Smooth muscle cell (in vitro differentiated cells): ENCODE results near the gene CSMD2. TPM values are rescaled to one million over a fixed set of nuclear protein-coding genes. Genes with fewer than 3 reads are reported as not detected.

Experiments used
- DNase-seq: peaks from one replicate; lab custom pipeline; 2025; ENCODE audit not compliant: unreplicated experiment; lab: John Stamatoyannopoulos, UW
- H2AFZ ChIP-seq: fragments of 200-600 bp; sonication (generic); 2 replicates; pipeline ENCODE4 v1.6.0; 2016; ENCODE audit warnings: antibody characterized with exemption, low read depth, mild to moderate bottlenecking
- H3F3A ChIP-seq: fragments of 200-600 bp; sonication (generic); 2 replicates; pipeline ENCODE4 v1.6.0; 2017; ENCODE audit warnings: antibody characterized with exemption, low read depth
- H3K27ac ChIP-seq: fragments of 200-600 bp; sonication (generic); 2 replicates; pipeline ENCODE4 v1.5.1; 2016; ENCODE audit warnings: low read depth, mild to moderate bottlenecking
- H3K27me3 ChIP-seq: fragments of 200-600 bp; sonication (generic); 2 replicates; pipeline ENCODE4 v1.6.1; 2016; ENCODE audit warnings: low read depth, mild to moderate bottlenecking
- H3K36me3 ChIP-seq: fragments of 200-600 bp; sonication (generic); 2 replicates; pipeline ENCODE4 v1.5.1; 2016; ENCODE audit warnings: low read depth
- H3K4me1 ChIP-seq: fragments of 200-600 bp; sonication (generic); 2 replicates; pipeline ENCODE4 v1.5.1; 2016; ENCODE audit warnings: low read depth
- H3K4me2 ChIP-seq: fragments of 200-600 bp; sonication (generic); 2 replicates; pipeline ENCODE4 v1.6.0; 2016; ENCODE audit warnings: mild to moderate bottlenecking
- H3K4me3 ChIP-seq: fragments of 200-600 bp; sonication (generic); 2 replicates; pipeline ENCODE4 v1.5.1; 2016; ENCODE audit warnings: mild to moderate bottlenecking
- H3K79me2 ChIP-seq: fragments of 200-600 bp; sonication (generic); 2 replicates; pipeline ENCODE4 v1.6.0; 2016; ENCODE audit warnings: low read depth, mild to moderate bottlenecking
- H3K9ac ChIP-seq: fragments of 200-600 bp; sonication (generic); 2 replicates; pipeline ENCODE4 v1.6.0; 2016; ENCODE audit warnings: low read depth
- H3K9me3 ChIP-seq: fragments of 200-600 bp; sonication (generic); replicated peaks from 2 replicates; pipeline ENCODE4 v1.5.1; 2016; ENCODE audit warnings: low read depth
- H4K20me1 ChIP-seq: fragments of 200-600 bp; sonication (generic); 2 replicates; pipeline ENCODE4 v1.6.0; 2016; ENCODE audit warnings: low read depth
- CTCF ChIP-seq: fragments of 200-600 bp; sonication (generic); IDR thresholded peaks from 2 replicates; pipeline ENCODE4 v1.5.1; 2017; ENCODE audit warnings: borderline replicate concordance, mild to moderate bottlenecking, antibody characterized with exemption; ENCODE audit not compliant: insufficient read depth, poor library complexity, severe bottlenecking
- WGBS: methylation state at CpG from one replicate; pipeline ENCODE4 v1.1.7; 2016; ENCODE audit warnings: low lambda C conversion rate; 5-methylcytosine and 5-hydroxymethylcytosine counted together
- polyA plus RNA-seq: library from polyadenylated mRNA; unstranded; fragments of >200 nt; fragmentation: Nextera tagmentation; extraction: Ambion mirVana; gene quantifications from 2 replicates; pipeline ENCODE4 v1.2.1, GENCODE V29; 2016
- total RNA-seq: library from RNA; depleted of rRNA; stranded (reverse); fragments of >200 nt; gene quantifications from 2 replicates; pipeline ENCODE4 v1.2.3, GENCODE V29; 2014

The CSMD2 gene
- total and polyA plus RNA-seq, 2 experiments from 2014 or later, result 0.65 to 1.8 TPM

- DNase-seq, result no peak
- Histone ChIP-seq H4K20me1 (no peaks in the 10 kb centered on the region), H3F3A (no peaks in the 10 kb centered on the region), H3K27ac (no peak overlapping the region), H3K4me1 (no peaks in the 10 kb centered on the region), H3K79me2 (no peaks in the 10 kb centered on the region), H3K27me3 (peaks cover 7% of the 10 kb centered on the region), H3K36me3 (no peaks in the 10 kb centered on the region), H3K4me2 (no peak overlapping the region), H3K9ac (no peak overlapping the region), H3K4me3 (no peak overlapping the region), H2AFZ (no peak overlapping the region), H3K9me3 (no peaks in the 10 kb centered on the region)
- no peak for TF ChIP-seq CTCF
- 84% methylated on average over 3 of the region's 3 CpGs for WGBS
Observed at GRCh38 chr1:33899746-33900145, 265.3 kb downstream of the CSMD2 start.

DNA sequence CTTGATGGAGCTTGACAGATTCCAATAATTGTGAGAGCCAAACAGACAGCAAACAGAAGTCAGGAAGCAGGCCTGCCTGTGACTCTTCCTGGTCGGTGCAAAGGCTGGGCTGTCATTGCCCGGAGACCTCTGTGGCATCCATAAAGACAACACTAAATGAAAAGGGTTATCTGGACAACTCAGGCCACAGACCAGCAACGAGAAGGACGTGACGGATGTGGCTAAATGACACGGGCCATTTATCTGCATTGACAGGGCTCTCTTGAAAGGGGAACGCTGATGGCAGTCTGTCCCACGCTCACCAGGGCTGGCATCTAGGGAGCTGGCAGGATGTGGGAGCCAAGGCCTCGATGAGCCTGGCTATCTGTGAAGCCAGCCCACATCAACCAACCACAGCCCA lies 266.1 kb downstream of the CSMD2 start:
- no peaks in the 10 kb centered on the region for H3K36me3 ChIP-seq
- H3K9me3 ChIP-seq, result no peaks in the 10 kb centered on the region
- no peak overlapping the region for H3K4me2 ChIP-seq
- H2AFZ ChIP-seq, result no peak overlapping the region
- H3K9ac ChIP-seq, result no peak overlapping the region
- no peak overlapping the region for H3K4me3 ChIP-seq
- no peaks in the 10 kb centered on the region for H3F3A ChIP-seq
- no peak for TF ChIP-seq CTCF
- WGBS, result 86% methylated on average over 9 of the region's 9 CpGs
- no peak for DNase-seq
- no peaks in the 10 kb centered on the region for H4K20me1 ChIP-seq
- no peak overlapping the region for H3K27ac ChIP-seq
- no peaks in the 10 kb centered on the region for H3K4me1 ChIP-seq
- H3K79me2 ChIP-seq, result no peaks in the 10 kb centered on the region
- H3K27me3 ChIP-seq, result peaks cover 7% of the 10 kb centered on the region

GRCh38 chr1:33898406-33898805 lies 266.6 kb downstream of the CSMD2 start:
- H3K27me3 ChIP-seq, result peaks cover 7% of the 10 kb centered on the region
- no peak overlapping the region for H3K9ac ChIP-seq
- H3K4me1 ChIP-seq, result no peaks in the 10 kb centered on the region
- no peak for TF ChIP-seq CTCF
- H3K9me3 ChIP-seq, result no peaks in the 10 kb centered on the region
- DNase-seq, result no peak
- H4K20me1 ChIP-seq, result no peaks in the 10 kb centered on the region
- H3K4me3 ChIP-seq, result no peak overlapping the region
- H3K79me2 ChIP-seq, result no peaks in the 10 kb centered on the region
- H3K4me2 ChIP-seq, result no peak overlapping the region
- no peaks in the 10 kb centered on the region for H3F3A ChIP-seq
- WGBS, result 87% methylated on average over 3 of the region's 3 CpGs
- no peak overlapping the region for H3K27ac ChIP-seq
- no peak overlapping the region for H2AFZ ChIP-seq
- H3K36me3 ChIP-seq, result no peaks in the 10 kb centered on the region

DNA sequence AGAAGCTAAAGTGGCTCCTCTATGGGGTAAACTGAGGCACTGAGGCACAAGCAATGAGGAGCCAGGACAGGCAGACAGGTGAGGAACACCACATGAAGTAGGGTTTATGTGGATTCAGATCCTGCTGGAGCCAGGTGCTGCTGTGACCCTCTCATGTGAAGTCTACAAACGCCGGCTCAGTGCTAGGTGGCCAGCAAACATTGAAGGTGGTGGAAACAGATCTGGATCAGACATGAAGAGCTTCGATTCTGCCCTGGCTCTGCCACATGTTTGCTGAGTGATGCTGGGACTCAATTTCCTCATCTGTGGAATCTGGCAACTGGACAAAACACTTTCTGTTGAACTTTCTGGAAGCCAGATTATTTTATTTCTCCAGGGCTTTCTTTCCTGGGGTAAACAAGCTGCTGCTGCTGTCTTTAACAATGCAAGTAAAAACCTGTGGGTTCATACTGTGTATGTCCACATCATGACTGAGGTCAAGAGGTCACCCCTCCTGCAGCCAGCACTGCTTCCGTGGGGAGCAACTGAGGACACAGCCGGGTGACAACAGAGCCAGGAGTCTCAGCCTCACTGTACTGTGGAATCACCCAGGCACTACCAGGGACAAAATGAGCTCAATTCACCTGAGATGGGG lies 267.8 kb downstream of the CSMD2 start:
- no peak for TF ChIP-seq CTCF
- H4K20me1 ChIP-seq, result no peaks in the 10 kb centered on the region
- no peaks in the 10 kb centered on the region for H3K4me1 ChIP-seq
- no peaks in the 10 kb centered on the region for H3K36me3 ChIP-seq
- H3K27ac ChIP-seq, result no peak overlapping the region
- WGBS, result 91% methylated on average over 5 of the region's 5 CpGs
- no peaks in the 10 kb centered on the region for H3K9me3 ChIP-seq
- H3K4me3 ChIP-seq, result no peak overlapping the region
- no peak overlapping the region for H3K9ac ChIP-seq
- H3K4me2 ChIP-seq, result no peak overlapping the region
- H3F3A ChIP-seq, result peaks cover 3% of the 10 kb centered on the region
- peaks cover 5% of the 10 kb centered on the region for H3K27me3 ChIP-seq
- no peak overlapping the region for H2AFZ ChIP-seq
- no peaks in the 10 kb centered on the region for H3K79me2 ChIP-seq
- no peak for DNase-seq
